GM15510 (cell line): ENCODE measurements around the gene ASCC1.

ENCODE experiments used
- POLR2A ChIP-seq: IDR thresholded peaks from 3 replicates; pipeline ENCODE4 v1.6.1; 2011; ENCODE audit warnings: borderline replicate concordance; ENCODE audit not compliant: insufficient read length; ENCODE audit errors: extremely low read depth

Gene ASCC1

DNA sequence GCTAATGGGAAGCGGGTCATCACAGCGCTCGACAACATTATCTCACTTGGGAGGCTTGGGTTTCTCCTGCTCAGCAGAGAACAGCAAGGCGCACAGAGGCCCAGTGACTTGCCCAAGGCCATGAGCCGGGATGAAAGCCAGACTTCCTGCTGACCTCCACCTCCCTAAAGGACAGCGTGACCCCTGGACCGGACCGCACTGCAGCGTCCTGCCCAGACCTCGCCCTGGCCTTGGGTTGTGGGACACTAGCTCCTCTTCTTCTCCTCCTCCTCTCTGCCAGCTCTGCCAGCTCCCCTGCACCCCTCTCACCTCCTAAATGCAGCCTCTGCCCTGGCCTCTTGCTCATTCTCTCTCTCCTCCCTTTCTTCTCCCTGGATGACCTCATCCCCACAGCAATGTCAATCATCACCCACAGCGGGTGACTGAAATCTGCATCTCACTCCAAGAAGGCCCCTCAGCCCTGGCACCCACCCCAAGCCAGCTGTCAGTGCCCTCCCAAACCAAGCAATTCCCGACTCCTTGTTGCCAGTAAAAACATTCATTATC lies 147.1 kb downstream of the ASCC1 start:
- no peak for TF ChIP-seq POLR2A

DNA sequence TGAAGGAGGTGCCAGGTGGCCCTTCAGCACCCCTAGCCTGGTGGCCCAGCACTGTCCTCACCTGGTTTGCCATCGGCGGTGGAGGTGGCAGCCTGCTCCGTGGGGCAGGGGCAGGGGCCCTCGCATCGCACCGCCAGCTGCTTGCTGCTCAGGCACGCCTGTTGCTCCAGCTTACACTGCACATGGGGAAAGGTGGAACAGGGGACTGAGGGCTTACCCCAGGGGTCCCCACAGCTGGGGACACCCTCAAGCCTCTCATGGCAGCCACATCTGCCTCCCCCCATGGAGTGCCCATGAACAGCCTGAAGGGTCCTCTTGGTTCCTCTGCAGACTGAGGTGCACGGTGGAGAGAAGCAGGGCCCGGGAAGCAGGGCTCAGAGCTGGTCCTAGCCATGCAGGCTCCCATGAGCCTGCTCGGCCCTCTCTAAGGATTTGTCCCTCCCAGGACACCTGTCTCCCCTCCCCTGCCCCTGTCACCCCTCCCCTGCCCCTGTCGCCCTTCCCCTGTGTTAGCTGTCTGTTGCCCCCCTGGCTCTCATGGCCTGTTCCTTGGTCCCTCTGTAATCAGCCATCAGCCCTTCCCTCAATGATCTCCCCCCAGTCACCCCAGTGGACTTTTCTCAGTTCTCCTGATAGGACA lies 147.8 kb downstream of the ASCC1 start:
- no peak for TF ChIP-seq POLR2A

DNA sequence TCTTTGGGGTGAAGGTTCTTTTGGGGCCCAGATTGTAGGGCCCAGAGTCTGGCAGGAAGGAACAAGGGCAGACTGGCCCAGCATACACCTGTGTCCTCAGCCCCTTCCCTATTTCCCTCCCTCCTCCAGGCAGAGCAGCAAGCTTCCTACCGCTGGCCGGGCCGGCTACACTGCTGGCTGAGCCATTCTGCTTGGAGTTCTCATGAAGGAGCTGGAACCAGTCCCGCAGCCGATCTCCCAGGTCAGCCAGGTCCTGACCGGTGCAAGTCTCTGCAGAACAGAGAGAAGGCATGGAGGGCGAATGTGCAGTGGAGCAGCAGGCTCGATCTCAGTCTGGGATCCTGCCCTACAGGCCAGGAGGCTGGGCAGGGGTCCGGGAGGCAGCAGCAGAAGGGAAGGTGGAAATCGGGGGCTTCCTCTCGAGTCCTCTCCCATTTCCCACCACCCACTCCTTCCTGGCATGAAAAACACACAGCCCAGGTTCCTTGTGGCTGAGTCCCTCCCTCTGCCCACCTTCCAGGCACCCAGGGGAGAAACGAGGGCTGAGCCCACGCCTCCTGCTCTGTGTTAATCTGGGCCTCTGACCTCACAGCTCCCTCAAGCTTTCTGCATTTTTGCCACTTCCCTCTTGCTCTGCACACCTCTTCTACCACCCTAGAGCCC lies 148.5 kb downstream of the ASCC1 start:
- no peak for TF ChIP-seq POLR2A

DNA sequence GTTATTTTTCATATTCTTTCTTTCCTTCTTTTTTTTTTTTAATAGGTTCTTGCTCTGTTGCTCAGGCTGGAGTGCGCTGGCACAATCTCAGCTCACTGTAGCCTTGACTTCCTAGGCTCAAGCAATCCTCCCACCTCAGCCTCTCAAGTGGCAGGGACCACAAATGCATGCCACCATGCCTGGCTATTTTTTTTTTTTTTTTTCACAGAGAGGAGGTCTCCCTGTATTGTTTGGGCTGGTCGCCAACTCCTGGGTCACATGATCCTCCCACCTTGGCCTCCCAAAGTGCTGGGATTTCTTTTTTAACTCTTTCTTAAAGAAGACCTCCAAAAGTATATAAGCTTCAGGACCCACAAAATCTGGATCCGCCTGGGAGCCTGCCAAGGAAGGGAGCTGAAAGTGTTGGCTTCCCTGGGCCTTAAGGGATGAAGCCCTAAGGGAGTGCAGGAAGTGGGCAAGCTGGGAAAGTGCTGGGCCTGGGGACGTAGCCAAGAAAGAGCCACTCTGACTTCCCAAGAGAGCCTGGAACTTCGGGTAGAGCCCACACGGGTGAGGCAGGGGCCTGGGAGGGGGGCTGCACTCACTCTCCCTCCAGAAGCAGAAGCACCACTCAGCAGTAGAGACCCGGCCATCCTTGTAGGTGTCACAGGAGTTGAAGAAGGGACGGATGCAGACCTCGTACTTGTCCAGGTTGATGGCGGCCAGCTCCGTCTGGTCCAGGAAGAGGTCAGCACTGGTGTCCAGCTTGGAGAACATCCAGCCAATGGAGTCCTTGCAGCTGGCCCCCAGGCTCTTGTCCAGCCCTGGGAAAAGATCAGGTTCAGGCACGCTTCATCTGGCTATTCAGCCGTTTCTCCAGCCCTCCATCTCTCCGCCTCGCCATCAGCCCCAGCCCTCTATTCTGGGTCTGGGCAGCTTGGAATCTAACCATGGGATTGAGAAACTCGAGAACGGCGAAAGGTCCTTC lies 149.5 kb downstream of the ASCC1 start:
- TF ChIP-seq POLR2A = no peak

DNA sequence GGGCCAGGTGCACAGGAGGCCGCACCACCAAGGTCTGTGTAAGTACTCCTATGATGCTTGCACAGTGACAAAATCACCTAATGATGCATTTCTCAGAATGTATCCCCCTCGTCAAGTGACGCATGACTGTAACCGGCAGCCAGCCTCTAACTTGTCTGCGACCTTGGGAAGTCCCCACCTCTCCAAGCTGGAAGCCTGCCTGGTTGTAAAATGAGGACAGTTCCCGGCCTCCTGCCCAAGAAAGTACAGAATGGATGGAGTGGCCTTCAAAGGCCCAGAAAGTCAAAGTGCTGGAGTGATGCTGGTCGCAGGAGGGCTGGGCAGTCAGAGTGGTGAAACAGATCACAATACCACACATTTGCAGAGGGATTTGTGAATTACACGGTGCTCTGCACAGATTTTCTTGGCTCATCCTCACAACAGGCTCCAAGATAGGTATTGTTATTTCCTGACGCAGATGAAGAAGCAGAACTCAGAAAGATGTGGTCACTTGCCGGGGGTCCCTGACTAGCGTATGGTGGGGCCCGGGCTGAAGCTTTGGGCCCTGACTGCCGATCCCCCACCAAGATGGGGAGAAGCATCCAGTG lies 150.5 kb downstream of the ASCC1 start:
- no peak for TF ChIP-seq POLR2A

DNA sequence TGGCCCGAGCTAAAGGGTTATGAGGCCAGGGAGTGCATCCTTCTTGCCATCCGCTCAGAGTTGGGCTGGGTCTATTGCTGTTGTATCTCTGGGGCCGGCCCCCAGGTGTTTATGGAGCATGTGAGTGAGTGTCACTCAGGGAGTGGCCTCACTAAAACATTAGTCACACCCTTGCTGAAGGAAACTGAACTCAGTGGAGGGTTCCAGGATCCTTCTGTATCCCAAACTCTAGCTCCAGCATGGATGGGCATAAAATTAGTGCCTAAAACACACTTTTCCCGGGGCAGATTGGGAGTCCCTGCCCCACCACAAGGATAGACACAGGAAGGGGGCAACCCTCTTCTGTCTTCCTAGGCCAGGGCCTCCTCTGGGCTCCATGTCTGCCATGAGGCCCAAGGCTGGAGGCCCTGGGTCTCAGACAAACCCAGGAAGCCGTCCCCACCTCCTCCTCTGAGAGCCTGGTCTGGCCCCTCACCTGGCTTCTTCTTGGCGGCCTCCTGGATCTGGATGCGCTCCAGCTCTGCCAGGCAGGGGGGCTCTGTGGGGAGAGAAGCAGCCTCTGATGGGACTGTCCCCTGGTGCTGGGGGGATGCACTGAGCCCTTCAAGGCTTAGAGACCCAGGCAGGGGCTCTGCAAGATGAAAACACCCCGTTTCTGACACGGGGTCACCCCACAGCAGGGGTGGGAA lies 152.2 kb downstream of the ASCC1 start:
- TF ChIP-seq POLR2A = no peak

DNA sequence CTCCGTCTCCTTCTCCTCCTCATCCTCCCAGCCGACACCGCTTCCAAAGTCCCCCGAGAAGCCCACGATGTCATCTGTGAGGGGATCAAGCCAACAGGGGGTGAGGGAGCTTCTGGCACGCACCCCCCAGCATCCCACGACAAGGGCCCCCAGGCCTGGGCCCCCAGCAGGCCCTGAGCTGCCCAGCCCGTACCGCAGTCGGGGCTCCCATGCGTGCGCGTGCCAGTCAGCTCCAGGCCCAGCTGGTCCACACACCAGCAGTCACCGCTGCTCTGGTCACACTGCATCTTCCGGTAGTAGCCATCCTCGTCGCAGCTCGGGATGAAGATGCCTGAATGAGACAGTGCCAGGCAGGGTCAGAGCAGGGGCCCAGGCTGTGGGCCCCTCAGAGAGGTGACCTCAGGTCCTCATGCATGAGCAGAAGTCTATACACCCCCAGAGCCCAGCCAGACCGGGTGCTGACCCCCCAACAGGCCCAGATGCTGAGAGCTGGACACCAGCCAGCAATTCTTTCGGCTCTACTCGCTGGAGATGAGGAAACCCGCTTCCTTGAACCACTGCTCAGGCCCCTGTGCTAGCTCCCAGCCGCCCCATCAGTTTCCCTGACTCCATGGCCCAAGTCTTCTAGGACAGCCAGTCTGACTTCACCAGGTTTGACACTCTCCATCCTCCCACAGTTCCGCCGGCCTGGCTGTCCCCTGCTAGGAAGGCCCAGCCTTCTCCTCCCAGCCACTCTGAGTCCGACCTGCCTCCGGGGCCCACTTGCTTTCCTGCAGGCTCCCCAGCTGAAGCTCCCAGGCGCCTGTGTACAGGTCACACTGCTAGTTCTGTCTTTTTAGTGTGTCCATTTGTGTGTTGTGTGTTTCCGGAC lies 153.0 kb downstream of the ASCC1 start:
- TF ChIP-seq POLR2A = no peak

DNA sequence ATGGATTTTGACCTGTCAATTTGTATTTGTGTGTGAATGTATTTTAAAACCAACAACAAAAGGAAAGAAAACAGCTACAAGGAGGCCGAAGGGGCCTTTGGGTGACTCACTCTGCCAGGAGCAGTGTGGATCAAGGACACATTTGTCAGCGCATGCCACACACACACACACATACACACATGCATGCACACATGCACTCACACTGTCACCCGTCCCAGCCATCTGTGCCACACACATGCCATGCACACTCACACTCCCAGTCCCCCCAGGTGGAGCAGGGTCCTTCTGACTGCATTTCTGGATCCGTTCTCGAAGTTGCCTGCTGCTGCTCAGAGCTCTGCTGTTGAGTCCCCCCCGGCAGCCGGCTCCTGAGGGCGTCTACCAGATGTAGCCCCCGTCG lies 153.7 kb downstream of the ASCC1 start:
- no peak for TF ChIP-seq POLR2A

DNA sequence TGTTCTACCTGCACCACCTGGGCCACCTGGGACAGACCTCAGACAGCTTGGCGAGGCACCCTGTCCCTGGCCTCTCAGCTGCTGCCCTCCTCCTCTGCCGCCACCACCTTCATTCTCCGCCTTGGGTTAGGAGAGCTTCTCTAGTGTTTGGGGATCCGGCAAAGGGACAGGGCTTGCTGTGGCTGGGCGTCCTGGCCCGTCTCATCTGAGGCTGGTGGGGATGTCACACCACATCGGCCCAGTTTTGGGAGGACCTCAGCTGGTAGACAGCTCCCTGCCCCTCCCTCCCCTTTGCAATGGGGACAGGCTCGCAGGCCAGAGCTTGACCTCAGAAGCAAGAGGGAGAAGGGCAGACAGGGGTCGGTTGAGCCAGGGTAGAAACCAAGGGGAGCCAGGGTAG lies 154.1 kb downstream of the ASCC1 start:
- TF ChIP-seq POLR2A = no peak

DNA sequence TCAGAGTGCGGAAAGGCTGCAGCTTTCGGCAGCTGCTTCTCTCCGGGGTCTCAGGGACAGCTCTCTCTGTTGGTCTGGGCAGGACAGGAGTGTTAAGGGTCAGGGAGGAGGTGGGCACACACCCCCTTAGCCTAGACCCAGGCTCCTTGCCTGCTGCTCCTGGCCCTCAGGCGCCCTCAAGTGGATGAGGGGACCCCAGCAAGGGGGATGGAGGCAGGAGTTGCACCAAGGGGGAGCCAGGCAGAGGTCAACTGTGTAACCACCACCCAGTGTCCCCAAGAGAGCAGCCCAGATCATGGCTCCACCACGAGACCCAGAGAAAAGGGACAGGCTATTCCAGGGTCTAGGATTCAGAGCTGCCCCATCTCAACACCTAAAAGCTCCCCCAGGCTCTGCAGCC lies 154.6 kb downstream of the ASCC1 start:
- TF ChIP-seq POLR2A = no peak

DNA sequence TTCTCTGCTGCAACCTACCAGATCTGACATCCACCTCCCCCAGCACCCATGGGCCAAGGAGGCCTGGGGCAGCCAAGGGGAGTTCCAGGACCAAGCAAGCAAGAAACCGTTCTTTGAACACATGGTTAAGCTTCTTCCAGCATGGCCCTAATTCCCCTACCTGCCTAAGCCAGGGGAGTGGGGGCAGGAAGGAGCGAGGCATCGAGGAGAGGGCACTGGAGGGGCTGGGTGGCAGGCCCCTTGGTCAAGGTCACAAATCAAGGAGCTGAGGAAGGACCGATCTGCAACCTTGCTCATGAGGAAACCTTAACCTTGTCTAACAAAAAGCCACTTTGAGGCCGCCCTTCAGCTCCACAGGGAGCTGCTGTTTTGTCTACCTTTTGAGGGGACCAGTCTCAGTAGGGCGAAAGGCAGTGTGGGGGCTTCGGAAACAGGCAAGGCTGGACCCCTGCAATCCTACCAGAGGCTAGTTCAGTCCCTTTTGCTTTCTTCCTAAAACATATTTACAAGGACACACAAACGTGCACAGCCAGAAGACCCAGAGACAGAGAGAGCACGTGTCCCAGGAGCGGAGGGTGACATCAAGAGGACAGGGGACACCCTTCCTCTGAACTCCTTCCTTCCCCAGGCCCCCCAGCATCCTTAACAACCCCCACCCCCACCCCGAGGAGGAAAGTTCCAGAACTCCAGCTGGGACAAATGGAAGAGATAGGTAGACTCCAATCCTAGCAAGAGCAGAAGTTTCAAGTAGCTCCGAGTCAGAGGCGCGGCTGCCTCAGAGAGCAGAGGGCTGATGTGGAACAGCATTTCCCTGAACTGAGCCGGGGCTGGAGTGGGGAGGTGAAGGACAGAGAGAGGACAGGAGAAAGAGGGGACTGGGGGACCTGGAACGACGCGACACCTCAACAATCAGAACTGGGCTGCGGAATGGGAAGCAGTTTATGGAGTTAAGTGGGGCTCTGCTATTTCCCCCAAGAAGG lies 155.9 kb downstream of the ASCC1 start:
- TF ChIP-seq POLR2A = no peak
